Glutamatergic neuron (in vitro differentiated cells): ENCODE data around the gene SLC35A3. TPM values are rescaled to one million over a fixed set of nuclear protein-coding genes. Genes with fewer than 3 reads are reported as not detected.
A peak's percentile ranks its signal among the peaks of the same experiment; 100 is the strongest.

Source experiments
- DNase-seq: peaks from one replicate; pipeline ENCODE4 v3.0.0; 2022
- H3K27ac Mint-ChIP-seq: one replicate; pipeline ENCODE4 v1.8.0; 2020; ENCODE audit warnings: mild to moderate bottlenecking, mixed read lengths, inconsistent platforms; ENCODE audit not compliant: unreplicated experiment
- H3K27me3 Mint-ChIP-seq: one replicate; pipeline ENCODE4 v1.8.0; 2020; ENCODE audit warnings: mild to moderate bottlenecking, moderate library complexity, mixed read lengths, inconsistent platforms; ENCODE audit not compliant: unreplicated experiment
- H3K36me3 Mint-ChIP-seq: one replicate; pipeline ENCODE4 v1.8.0; 2020; ENCODE audit warnings: mild to moderate bottlenecking, mixed read lengths, inconsistent platforms; ENCODE audit not compliant: unreplicated experiment
- H3K4me1 Mint-ChIP-seq: one replicate; pipeline ENCODE4 v1.8.0; 2020; ENCODE audit warnings: mild to moderate bottlenecking, low read depth, mixed read lengths, inconsistent platforms; ENCODE audit not compliant: unreplicated experiment
- H3K4me3 Mint-ChIP-seq: one replicate; pipeline ENCODE4 v1.8.0; 2020; ENCODE audit warnings: mild to moderate bottlenecking, mixed read lengths, inconsistent platforms; ENCODE audit not compliant: unreplicated experiment
- H3K9me3 Mint-ChIP-seq: one replicate; pipeline ENCODE4 v1.8.0; 2020; ENCODE audit warnings: mild to moderate bottlenecking, moderate library complexity, mixed read lengths, inconsistent platforms; ENCODE audit not compliant: unreplicated experiment
- CTCF ChIP-seq: fragments of 200-600 bp; sonication (generic); IDR thresholded peaks from one replicate; pipeline ENCODE4 v1.5.0; 2021; ENCODE audit not compliant: partially characterized antibody, unreplicated experiment
- total RNA-seq: library from RNA; stranded (reverse); fragmentation: NEBNext Ultra II Directional; extraction: Animal tissue kit (Norgen Biotek cat#: 25700); gene quantifications from one replicate; pipeline ENCODE4 v1.2.1, GENCODE V29; 2021; ENCODE audit not compliant: unreplicated experiment

Gene SLC35A3
- total RNA-seq, 1 donor from 2014 or later: 7.7 TPM

- H3K36me3 Mint-ChIP-seq: no peaks in the 10 kb centered on the region
- peaks cover 9% of the 10 kb centered on the region for H3K27me3 Mint-ChIP-seq
- H3K4me1 Mint-ChIP-seq: peaks cover 1% of the 10 kb centered on the region
- TF ChIP-seq CTCF: peak; percentile 33
- no peak overlapping the region for H3K4me3 Mint-ChIP-seq
- no peak overlapping the region for H3K27ac Mint-ChIP-seq
- DNase-seq: no peak
- H3K9me3 Mint-ChIP-seq: peaks cover 6% of the 10 kb centered on the region
Observed at GRCh38 chr1:100034470-100034869, 64.7 kb downstream of the SLC35A3 start.

GRCh38 chr1:100035214-100035613 is 65.4 kb downstream of the SLC35A3 start:
- TF ChIP-seq CTCF: no peak
- H3K4me3 Mint-ChIP-seq: no peak overlapping the region
- H3K27ac Mint-ChIP-seq: no peak overlapping the region
- no peaks in the 10 kb centered on the region for H3K36me3 Mint-ChIP-seq
- peaks cover 7% of the 10 kb centered on the region for H3K4me1 Mint-ChIP-seq
- DNase-seq: no peak
- H3K9me3 Mint-ChIP-seq: peaks cover 6% of the 10 kb centered on the region
- peaks cover 9% of the 10 kb centered on the region for H3K27me3 Mint-ChIP-seq

- no peak for DNase-seq
- Mint-ChIP-seq H3K36me3 (no peaks in the 10 kb centered on the region), H3K4me3 (peak overlapping the region; percentile 98), H3K9me3 (peaks cover 6% of the 10 kb centered on the region), H3K4me1 (peaks cover 7% of the 10 kb centered on the region), H3K27ac (peak overlapping the region; percentile 80), H3K27me3 (peaks cover 9% of the 10 kb centered on the region)
- TF ChIP-seq CTCF: no peak
Observed at GRCh38 chr1:100036718-100037655, 67.2 kb downstream of the SLC35A3 start.

GRCh38 chr1:100037656-100037926 is 67.8 kb downstream of the SLC35A3 start:
- H3K36me3 Mint-ChIP-seq: no peaks in the 10 kb centered on the region
- H3K27ac Mint-ChIP-seq: peak overlapping the region; percentile 80
- peaks cover 7% of the 10 kb centered on the region for H3K4me1 Mint-ChIP-seq
- no peak for TF ChIP-seq CTCF
- peaks cover 6% of the 10 kb centered on the region for H3K9me3 Mint-ChIP-seq
- H3K4me3 Mint-ChIP-seq: peak overlapping the region; percentile 98
- H3K27me3 Mint-ChIP-seq: peaks cover 9% of the 10 kb centered on the region
- no peak for DNase-seq

GRCh38 chr1:100037927-100038659 is 68.3 kb downstream of the SLC35A3 start:
- peaks cover 9% of the 10 kb centered on the region for H3K27me3 Mint-ChIP-seq
- peaks cover 7% of the 10 kb centered on the region for H3K4me1 Mint-ChIP-seq
- peak; percentile 89 for DNase-seq
- H3K9me3 Mint-ChIP-seq: peaks cover 6% of the 10 kb centered on the region
- H3K36me3 Mint-ChIP-seq: no peaks in the 10 kb centered on the region
- TF ChIP-seq CTCF: no peak
- peak overlapping the region; percentile 98 for H3K4me3 Mint-ChIP-seq
- H3K27ac Mint-ChIP-seq: peak overlapping the region; percentile 99
